Kidney glomerular epithelial cell (primary cell): Measurements from ENCODE around the gene PGAM4.
A peak's percentile ranks its signal among the peaks of the same experiment; 100 is the strongest.
"Not testable (repeated sequence)": the region's sequence is repeated elsewhere in the genome, so short reads cannot be mapped to it uniquely, and the experiment has no call there.

Source experiments
- DNase-seq: peaks from one replicate; lab custom pipeline; 2025; lab: John Stamatoyannopoulos, UW

Gene PGAM4

GRCh38 chrX:77969538-77969937, at the start of gene PGAM4:
Gene PGAM4 (minus strand): TSS chrX:77969638. CDS start chrX:77969638, 0 bp downstream.
- no peak for DNase-seq

GRCh38 chrX:78011846-78012245, 42.4 kb upstream of the PGAM4 start:
- no peak for DNase-seq

DNA sequence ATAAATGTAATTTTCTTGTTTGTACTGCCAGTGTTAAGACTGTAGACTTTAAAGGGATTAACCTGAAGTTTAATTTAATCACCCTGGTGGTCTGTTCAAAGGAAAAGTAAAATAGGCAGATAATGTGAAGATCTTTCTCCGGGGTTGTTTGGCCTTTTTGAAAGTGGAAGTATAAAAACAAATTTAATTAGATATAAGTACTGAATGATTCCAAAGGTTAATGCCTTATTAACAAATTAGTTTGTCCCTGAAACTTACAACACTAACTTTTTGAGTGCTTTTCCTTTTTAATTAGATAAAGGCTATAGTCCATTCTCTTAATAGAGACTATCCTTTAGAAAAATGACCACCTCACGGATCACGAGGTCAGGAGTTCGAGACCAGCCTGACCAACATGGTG, 10.4 kb upstream of the PGAM4 start:
- no peak for DNase-seq

- DNase-seq = no peak
These were observed 8.1 kb upstream of the PGAM4 start for GRCh38 chrX:77977518-77977917.

- no peak for DNase-seq
These were observed 7.7 kb upstream of the PGAM4 start for GRCh38 chrX:77977095-77977494.

- no peak for DNase-seq
These were observed 6.3 kb upstream of the PGAM4 start for GRCh38 chrX:77975755-77976154.

GRCh38 chrX:77967631-77968030, 1.8 kb downstream of the PGAM4 start:
- DNase-seq = no peak

- DNase-seq = no peak
These were observed 3.1 kb downstream of the PGAM4 start for GRCh38 chrX:77966361-77966760.

DNA sequence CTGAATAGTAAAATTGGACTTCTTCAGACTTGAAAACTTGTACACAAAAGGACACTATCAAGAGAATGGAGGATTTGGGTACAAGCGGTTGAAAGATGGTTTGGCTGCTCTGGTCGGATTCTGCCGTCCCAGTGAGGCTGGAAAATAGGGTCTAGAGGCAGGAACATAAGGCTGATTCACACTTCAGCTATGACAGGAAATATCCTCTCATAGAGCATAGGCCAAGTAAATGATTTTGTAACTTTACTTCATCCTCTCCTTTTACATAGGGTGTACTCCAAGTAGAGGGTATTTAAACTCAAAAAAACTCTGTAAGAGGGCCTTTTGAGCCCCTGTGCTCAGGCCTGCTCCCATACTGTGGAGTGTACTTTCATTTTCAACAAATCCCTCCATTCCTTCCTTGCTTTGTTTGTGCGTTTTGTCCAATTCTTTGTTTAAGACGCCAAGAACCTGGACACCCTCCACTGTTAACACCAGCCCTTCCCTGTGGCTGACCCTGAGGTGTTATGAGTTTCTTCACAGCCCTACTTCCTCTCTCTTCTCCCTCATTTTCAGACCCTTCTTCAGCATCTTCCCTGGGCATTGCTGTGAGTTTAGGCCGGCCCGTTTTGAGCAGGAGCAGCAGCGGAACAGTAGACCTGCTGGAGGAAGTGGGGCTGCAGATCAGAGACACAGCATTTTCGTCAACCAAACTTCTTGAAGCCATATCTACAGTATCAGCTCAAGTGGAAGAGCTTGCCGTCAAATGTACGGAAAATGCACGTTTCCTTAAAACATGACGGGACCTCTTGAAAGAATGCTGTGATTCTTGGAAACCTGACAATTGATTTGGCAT, 7.2 kb downstream of the PGAM4 start:
- DNase-seq = no peak

- DNase-seq = no peak
These were observed 8.4 kb downstream of the PGAM4 start for GRCh38 chrX:77961063-77961462.

DNA sequence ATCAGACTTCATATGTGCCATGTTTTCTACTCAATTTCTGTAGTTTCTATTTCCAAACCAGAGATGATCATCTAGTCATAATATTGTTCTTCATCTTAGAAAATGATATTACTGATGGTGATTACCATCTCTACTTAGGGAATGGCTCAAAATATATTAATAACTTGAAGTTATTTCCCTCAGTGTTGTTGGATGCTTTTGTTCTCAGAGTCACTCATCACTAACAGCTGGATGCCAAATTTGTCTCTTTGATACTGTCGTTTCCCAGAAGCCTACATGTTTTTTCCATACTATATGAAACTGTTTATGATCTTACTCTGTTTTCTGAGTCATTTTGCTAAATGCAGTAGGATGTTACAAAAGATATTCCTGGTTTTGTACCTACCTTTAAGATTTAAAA, 8.9 kb downstream of the PGAM4 start:
- DNase-seq = no peak

DNA sequence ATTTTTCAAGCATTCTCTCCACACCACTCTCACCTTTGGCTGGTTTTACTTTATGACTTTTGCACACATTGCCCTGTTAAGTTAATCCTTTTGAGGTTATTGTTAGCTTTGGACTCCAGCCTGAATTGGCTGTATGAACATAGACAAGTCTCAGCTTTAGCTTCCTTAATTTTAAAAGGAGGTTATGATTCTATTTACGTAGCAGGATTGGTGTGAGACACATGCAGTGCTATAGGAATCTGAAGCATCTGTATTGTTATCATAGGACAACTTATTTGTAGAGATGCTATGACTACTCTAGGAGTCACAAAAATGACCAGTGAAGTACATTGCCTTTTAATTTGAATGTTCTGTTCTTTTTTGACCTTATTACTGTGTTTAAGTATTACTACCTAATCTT, 15.7 kb downstream of the PGAM4 start:
- no peak for DNase-seq

DNA sequence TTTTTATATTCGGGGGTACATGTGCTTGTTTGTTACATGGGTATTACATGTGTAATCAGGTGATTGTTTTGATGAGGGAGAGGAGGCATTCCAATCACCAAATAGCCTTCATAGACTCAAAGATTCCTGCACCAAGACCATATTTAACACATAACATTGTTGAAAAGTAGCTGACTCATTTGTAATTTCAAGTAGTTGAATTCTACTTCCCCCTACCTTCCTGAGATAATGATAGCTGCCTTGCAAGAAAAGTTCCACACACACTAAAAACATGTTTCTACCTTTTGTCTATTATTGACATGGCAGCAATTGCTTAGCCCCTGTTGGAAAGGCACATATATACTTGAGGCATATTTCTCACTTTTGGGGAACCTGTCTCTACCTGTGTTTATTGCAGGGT, 16.1 kb downstream of the PGAM4 start:
- DNase-seq = no peak

- no peak for DNase-seq
These were observed 17.3 kb downstream of the PGAM4 start for GRCh38 chrX:77952173-77952572.

- no peak for DNase-seq
These were observed 19.6 kb downstream of the PGAM4 start for GRCh38 chrX:77949840-77950239.

DNA sequence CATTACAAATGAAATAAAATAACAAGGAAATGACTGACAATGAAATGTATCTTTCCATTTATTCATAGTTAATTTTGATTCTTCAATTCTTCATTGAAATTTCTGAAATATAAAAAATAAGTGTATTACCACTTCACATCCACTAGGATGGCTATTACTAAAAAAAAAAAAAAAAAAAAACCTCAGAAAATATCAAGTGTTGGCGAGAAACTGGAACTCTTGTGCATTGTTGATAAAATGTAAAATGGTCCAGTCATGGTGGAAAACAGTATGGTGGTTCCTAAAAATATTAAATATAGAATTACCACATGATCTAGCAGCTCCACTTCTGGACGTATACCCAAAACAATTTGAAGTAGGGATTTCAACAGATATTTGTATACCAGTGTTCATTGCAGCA, 22.9 kb downstream of the PGAM4 start:
- no peak for DNase-seq

GRCh38 chrX:77945910-77946545, 23.4 kb downstream of the PGAM4 start:
- no peak for DNase-seq

DNA sequence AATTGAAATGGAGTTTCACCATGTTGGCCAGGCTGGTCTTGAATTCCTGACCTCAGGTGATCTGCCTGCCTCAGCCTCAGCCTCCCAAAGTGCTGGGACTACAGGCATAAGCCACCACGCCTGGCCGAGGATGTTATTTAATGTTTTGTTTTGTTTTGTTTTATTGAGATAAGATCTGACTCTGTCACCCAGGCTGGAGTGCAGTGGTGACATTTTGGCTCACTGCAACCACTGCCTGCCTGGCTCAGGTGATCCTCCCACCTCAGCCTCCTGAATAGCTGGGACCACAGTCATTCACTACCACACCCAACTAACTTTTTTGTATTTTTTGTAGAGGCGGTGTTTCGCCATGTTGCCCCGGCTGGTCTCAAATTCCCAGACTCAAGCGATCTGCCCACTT, 24.4 kb downstream of the PGAM4 start:
- DNase-seq = not testable (repeated sequence)

DNA sequence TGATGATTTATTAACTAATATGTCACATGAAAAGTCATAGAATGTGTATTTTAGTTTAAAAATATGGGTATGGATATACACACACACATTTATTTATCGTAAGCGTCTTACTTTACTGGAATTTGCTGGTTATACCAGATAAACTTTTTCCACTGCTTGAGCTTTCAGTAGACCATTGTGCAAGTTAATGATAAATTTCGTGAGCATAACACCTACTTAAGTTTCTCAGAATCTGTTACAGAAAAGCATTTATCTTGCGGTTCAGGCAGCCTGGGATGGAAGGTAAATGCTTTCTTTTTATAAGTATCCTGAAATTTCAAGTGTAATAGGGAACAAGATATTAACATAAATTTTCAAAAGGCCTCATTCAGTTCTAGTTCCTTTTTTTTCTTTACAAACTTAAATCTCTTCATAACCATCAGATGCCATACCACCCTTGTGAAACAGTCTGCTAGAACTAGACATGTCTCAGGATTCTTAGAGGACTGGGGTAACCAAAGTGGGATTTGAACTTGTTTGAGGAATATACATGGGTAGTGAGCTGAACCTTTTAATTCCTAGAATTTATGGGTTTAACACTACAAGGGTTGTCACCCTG, 31.3 kb downstream of the PGAM4 start:
- DNase-seq = no peak

DNA sequence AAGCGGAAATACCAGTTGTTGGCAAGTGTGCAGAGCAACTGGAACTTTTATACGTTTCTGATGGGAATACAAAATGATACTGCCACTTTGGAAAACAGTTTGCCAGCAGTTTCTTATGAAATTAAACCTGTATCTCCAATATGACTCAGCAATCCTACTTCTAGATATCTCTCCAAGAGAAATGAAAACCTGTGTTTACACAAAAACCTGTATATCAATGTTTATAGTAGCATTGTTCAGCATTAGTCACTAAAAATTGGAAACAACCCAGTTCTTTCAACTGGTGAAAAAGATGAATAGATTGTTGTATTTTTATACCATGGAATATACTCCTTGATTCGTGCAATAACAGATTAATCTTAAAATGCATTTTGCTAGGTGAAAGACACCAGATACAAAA, 32.1 kb downstream of the PGAM4 start:
- DNase-seq = peak; percentile 4

- no peak for DNase-seq
These were observed 33.1 kb downstream of the PGAM4 start for GRCh38 chrX:77936299-77936698.

DNA sequence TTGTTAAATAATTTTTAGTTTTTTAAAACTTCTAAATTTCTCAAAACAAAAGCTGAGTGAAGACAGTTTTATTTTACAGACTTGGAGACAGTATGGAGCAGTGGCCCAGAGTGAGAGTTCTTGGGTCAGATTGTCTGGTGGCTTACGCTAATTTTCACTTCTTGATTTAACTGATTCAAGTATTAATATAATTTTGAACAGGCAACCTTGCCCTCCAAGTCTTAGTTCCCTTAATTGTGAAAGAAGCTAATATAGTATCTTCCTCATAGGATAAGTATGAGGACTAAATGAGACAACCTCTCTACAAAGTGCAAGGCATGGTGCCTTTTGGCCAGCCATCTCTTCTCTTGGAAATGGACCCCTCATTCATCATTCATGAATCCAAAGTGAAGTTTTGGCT, 33.6 kb downstream of the PGAM4 start:
- DNase-seq = no peak

GRCh38 chrX:77930581-77930980, 38.9 kb downstream of the PGAM4 start:
- DNase-seq = no peak
